NCI-H146 treated with DMSO at 0.1 percent for 48 hours (cell line): ENCODE measurements around the gene UNC45A.

Experiments used
- DNase-seq: peaks from one replicate; lab custom pipeline; 2025; ENCODE audit not compliant: unreplicated experiment; lab: John Stamatoyannopoulos, UW

The UNC45A gene

DNA sequence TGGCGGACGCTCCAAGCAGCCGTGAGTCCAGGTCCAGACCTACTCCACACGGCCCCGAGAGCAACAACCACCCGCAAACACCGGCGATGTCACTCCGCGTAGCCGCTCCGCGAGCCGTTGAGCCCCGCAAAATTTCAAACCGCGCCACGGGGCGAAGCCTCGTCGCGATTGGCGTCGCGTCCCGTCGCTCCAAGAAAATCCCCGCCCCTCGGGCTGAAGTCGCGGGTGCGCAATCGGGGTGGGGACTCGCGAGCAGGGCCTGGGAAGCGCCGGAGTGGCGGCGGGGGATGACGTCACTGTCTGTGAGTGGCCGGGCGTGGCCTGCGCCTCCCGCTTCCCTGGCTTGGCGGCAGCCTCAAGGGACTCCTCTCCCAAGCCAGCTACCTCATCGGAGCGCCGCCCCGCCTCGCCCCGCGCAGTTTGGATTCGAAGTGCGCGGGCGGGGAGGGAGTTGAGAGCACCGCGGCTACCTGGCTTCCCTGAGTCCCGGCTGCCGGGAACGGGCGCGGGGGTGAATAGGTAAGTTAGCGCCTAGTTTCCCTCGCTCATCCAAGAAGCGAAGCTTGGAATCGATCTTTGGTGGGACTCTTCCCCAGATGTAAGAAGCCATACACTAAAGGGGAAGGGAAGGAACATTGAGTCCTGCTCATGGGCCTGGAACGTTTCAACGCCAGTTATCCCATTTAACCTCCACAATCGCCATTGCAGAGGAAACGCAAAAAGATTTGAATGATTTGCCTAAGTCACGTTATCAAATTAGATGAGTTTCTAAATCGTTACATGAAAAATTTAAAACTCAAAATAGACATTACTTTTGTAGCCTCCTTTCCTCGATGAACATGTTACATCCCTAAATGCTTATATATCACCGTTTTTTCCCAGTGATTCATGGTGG lies 59.6 kb downstream of the UNC45A start, which contains the start of gene PRC1:
PRC1 (minus strand) TSS at position 119 of the 895 bp plus-strand sequence; CDS start at position 1, 118 bp downstream.
- DNase-seq, result peak; percentile 86

DNA sequence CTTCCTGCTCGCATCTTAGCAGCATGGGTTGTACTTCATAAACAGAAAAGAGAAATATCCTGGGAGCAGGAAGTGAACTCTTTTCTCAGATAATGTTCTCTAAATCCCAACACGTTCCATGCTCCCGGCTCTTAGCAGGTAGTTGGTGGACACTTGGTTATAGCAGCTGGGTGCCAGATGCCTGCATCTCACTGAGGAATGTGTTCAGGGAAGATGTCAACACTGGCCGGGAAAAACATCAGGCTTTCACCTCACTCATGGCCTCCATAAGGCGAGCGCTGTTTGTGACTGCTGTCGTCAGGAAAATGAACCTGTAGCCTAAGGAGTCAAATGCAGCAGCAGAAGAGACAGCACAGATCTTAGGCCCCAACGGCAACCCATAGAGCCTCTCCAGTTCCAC lies 63.7 kb downstream of the UNC45A start:
- no peak for DNase-seq

DNA sequence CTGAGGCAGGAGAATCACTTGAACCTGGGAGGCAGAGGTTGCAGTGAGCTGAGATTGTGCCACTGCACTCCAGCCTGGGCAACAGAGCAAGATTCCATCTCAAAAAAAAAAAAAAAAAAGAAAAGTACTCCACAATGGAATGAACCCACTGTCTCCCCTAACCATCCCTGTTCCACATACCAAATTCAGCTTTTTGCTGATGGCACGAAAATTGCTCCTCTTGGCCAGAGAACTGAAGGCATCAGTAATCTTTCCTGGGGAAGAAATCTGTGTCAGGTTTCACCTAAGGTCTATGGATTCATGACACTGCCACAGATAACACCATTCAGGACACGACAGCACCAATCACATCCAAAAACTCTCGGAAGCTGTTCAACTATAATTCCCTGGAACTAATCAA lies 66.1 kb downstream of the UNC45A start:
- no peak for DNase-seq
